ENCODE measurements around the gene OBSCN.

GRCh38 chr1:228343191-228343661 is 135.4 kb downstream of the OBSCN start:
- TF ChIP-seq, protein P1, sequence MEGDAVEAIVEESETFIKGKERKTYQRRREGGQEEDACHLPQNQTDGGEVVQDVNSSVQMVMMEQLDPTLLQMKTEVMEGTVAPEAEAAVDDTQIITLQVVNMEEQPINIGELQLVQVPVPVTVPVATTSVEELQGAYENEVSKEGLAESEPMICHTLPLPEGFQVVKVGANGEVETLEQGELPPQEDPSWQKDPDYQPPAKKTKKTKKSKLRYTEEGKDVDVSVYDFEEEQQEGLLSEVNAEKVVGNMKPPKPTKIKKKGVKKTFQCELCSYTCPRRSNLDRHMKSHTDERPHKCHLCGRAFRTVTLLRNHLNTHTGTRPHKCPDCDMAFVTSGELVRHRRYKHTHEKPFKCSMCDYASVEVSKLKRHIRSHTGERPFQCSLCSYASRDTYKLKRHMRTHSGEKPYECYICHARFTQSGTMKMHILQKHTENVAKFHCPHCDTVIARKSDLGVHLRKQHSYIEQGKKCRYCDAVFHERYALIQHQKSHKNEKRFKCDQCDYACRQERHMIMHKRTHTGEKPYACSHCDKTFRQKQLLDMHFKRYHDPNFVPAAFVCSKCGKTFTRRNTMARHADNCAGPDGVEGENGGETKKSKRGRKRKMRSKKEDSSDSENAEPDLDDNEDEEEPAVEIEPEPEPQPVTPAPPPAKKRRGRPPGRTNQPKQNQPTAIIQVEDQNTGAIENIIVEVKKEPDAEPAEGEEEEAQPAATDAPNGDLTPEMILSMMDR (IDR thresholded peaks at IDR 0.05; ENCODE audit: low read length): no peak
- no peak for TF ChIP-seq EZH2 (IDR thresholded peaks at IDR 0.05; ENCODE audit: borderline replicate concordance, low read length)
